ENCODE measurements around the gene TNFRSF25. TPM values are rescaled to one million over a fixed set of nuclear protein-coding genes. Genes with fewer than 3 reads are reported as not detected.

TNFRSF25 gene
- total and polyA plus RNA-seq, 9 of the 15 experiments (the other 6 are each of a cell fraction or from before 2014, with no cell fraction given): 0.24 to 0.49 TPM; not detected in 7

GRCh38 chr1:6423321-6423999 is 42.5 kb downstream of the TNFRSF25 start (continued):
- no peak for TF ChIP-seq NFATC3 (IDR thresholded peaks at IDR 0.05)
- TF ChIP-seq JUND (IDR thresholded peaks at IDR 0.05; ENCODE audit: borderline replicate concordance, low read depth, low read length): peak; percentile 27; the same call in 1 of the 2 replicates
- TF ChIP-seq JUND (tag; IDR thresholded peaks at IDR 0.05; ENCODE audit: borderline replicate concordance, low read depth, low read length): no peak; the same call in 2 of the 3 replicates
- no peak for TF ChIP-seq ATF1 (CRISPR knock-in tag; IDR thresholded peaks at IDR 0.05)
- TF ChIP-seq ATF1 (tag; IDR thresholded peaks at IDR 0.05): peak; percentile 27; the same call in 1 of the 2 replicates
- peak; percentile 54 for TF ChIP-seq TFAP4 (CRISPR knock-in tag; IDR thresholded peaks at IDR 0.05; ENCODE audit: borderline replicate concordance)
- TF ChIP-seq SP1 (CRISPR knock-in tag; IDR thresholded peaks at IDR 0.05): peak; percentile 55
- TF ChIP-seq HCFC1 (IDR thresholded peaks at IDR 0.05; ENCODE audit: low read depth, low read length): no peak
- no peak for TF ChIP-seq L3MBTL2 (IDR thresholded peaks at IDR 0.05)
- peak; percentile 94 to 99 (median 96) for TF ChIP-seq CTCF (IDR thresholded peaks at IDR 0.05 in 2 of 3, conservative IDR thresholded peaks at IDR 0.05 in 1 of 3; ENCODE audit: insufficient read depth in 2 of 3, low read depth in 1 of 3, low read length in 3 of 3)
- TF ChIP-seq E2F6 (IDR thresholded peaks at IDR 0.05; ENCODE audit: borderline replicate concordance in 1 of 2, extremely low read depth in 1 of 2, insufficient read depth in 1 of 2, insufficient read length in 1 of 2, low read depth in 1 of 2, low read length in 1 of 2, poor library complexity in 1 of 2, severe bottlenecking in 1 of 2): peak in 1 of 2 experiments; percentile 41
- peak; percentile 20 for TF ChIP-seq ZFP36 (IDR thresholded peaks at IDR 0.05; ENCODE audit: low read depth, low read length, partially characterized antibody)
- 0 out of 2 replicates have a peak, but pooled peaks have one; percentile 32 for TF ChIP-seq MTA3 (IDR thresholded peaks at IDR 0.05; ENCODE audit: borderline replicate concordance)
- TF ChIP-seq TSHZ1 (CRISPR knock-in tag; IDR thresholded peaks at IDR 0.05): no peak
- peak; percentile 11; the same call in 1 of the 2 replicates for TF ChIP-seq STAT5A (IDR thresholded peaks at IDR 0.05; ENCODE audit: borderline replicate concordance, low read length)
- peak; percentile 33; the same call in 1 of the 2 replicates for TF ChIP-seq GABPB1 (CRISPR knock-in tag; IDR thresholded peaks at IDR 0.05)
- TF ChIP-seq DDX20 (tag; IDR thresholded peaks at IDR 0.05; ENCODE audit: low read depth): no peak
- TF ChIP-seq CEBPB (tag; IDR thresholded peaks at IDR 0.05): no peak
- TF ChIP-seq MYC (IDR thresholded peaks at IDR 0.05; ENCODE audit: low read depth, low read length): no peak
- no peak for TF ChIP-seq MYC (CRISPR knock-in tag; IDR thresholded peaks at IDR 0.05; ENCODE audit: borderline replicate concordance, low read depth)
- no peak for TF ChIP-seq POLR2G (IDR thresholded peaks at IDR 0.05; ENCODE audit: low read depth, low read length)
